MV-4-11 (cell line): Measurements from ENCODE around the gene PLSCR1.
A peak's percentile ranks its signal among the peaks of the same experiment; 100 is the strongest.
"Not testable (repeated sequence)": the region's sequence is repeated elsewhere in the genome, so short reads cannot be mapped to it uniquely, and the experiment has no call there.

Experiments used
- DNase-seq: peaks from one replicate; lab custom pipeline; 2025; lab: John Stamatoyannopoulos, UW

The PLSCR1 gene

DNA sequence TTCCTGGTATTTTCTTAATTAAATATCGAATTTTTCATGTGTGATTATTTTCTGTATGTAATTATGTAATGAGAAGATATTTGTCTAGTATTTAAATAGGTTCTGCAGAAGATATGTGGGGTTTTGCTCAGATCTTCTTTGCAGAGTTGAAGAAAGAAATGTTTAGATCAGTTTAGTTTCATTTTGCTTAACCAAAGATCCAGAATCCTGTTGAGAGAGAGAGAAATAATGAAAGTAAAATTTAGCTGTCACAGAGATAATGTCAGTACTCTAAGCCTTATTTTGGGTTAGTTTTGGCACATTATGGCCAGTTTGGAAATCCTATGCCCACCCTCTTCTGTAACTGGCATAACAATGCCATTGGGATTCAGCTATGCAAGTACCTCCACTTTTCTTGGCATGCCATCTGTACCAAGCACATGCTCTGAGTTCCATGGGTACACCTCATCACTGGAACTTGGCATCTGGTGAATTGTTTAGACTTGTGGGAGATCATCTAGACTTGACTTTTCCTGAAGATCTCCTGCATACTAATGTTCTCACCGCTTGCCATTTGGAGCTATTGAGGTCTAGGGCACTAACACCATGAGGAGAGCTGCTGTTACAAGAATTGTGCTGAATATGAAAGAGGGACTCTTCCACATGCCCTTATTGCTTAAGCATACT, 30.9 kb downstream of the PLSCR1 start:
- DNase-seq = no peak

DNA sequence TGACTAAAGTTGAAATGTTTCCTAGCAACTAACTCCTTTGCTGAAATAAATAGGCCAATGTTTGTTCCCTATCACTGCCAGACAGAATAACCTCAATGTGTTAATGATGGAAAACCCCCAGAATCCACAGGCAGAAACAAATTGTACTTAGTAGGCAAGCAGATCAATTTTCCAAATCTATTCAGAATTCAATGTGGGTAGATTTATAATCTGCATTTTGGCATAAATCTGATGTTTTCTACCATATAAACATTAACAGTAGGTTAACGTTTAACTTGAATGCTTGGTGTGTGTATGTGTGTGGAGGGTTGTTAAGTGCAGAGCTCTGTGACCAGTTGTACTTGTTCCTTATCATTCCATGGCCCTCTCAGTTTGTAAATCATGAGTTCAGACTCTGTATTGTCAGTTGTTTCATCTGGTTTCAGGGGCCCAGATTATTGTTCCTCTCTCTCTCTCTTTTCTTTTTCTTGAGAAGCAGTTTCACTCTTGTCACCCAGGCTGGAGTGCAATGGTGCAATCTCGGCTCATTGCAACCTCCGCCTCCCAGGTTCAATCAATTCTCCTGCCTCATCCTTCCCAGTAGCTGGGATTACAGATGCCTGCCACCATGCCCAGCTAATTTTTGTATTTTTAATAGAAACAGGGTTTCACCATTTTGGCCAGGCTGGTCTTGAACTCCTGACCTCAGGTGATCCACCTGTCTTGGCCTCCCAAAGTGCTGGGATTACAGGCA, 32.8 kb downstream of the PLSCR1 start:
- DNase-seq = no peak

DNA sequence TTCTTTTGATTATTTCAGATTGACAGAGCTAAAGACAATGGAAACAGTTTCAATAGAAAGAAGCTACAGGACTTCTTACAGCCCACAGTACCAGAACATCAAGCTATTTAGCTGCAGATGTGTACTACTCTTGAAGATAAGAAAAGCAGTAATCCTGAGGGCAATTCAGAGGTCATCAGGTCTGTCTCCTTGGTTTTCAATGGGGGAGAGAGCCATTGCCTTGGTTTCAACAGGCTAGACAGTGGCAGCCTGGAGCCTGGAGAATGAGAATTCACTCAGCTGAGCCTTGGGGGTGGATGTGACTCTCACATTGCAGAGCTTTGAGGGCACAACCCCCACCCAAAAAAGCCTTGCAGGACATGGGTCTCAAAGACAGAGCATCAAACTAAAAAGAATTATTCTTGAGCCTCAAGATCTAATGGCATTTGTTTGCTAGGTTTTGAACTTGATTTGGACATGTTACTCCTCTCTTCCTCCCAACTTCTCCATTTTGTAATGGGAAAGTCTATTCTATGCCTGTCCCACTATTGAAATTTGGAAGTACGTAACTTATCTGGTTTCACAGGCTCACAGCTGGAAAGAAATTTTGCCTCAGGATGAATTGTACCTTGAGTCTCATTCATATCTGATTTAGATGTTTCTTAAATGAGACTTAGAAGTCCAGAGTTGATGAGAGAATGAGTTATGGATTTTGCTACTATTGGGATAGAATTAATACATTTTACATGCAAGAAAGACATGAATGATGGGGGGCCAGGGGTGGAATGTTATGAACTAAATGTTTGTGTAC, 36.9 kb downstream of the PLSCR1 start:
- no peak for DNase-seq

DNA sequence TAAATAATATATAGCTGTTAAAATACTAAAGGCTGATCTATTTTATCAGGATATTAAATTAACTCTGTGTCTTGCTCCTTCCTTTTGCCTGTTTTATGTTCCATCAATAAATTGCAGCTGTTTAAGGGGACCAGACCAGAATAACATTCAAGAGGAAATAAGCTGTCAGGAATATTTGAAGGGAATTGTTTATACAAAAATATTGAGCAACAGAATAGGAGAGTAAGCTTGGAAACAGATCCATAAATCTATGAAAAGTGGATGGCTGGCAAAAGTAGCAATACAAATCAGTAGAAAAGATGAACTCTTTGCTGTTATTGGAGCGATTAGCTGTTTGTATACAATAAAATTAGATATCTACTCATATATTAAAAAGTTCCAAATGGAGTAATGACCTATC, 38.9 kb downstream of the PLSCR1 start:
- no peak for DNase-seq

DNA sequence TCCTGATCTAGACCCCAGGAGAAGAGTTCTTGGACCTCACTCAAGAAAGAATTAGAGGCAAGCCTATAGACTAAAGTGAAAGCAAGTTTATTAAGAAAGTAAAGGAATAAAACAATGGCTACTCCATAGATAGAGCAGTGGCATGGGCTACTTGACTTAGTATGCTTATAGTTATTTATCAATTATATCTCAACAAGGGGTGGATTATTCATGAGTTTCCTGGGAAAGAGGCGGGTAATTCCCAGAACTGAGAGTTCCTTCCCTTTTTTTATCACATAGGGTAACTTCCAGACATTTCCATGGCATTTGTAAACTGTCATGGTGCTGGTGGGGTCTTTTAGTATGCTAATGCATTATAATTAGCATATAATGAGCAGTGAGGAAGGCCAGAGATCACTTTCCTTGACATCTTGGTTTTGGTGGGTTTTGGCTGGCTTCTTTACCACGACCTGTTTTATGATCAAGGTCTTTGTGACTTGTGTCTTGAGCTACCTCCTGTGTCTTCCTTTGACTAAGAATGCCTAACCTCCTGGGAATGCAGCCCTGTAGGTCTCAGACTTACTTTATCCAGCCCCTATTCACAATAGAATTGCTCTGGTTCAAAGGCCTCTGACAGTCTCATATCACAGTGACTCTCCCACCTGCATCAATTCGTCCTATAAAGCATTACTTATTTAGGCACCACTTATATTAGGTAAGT, 39.8 kb downstream of the PLSCR1 start:
- no peak for DNase-seq

DNA sequence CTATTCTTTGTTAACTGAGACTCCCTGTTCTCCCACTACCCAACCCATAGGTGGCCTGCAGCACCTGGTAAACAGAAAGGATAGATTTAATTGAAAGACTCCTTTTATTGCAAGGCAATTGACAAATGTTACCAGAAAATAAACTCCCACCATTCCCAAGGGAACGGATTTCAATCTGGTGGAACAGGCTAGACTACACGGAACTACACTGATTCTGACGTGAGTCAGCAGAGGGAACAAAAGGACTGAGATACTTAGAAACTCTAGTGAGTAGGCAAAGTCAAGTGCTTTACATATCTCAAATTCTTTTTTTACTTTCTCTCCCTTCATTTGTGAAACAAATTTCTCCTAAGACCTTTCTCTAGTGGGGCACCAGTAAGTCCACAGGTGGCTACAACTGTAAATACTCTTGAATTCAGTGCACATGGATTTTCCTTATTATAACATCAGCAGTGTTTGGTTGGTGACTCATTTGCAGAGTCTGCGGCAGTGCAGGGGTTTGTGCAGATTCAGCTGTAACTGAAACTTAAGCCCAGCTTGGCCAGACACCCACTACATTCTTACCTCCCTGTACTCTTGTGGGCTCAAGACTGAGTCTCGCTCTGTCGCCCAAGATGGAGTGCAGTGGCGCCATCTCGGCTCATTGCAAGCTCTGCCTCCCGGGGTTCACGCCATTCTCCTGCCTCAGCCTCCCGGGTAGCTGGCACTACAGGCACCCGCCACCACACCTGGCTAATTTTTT, 40.8 kb downstream of the PLSCR1 start:
- peak; percentile 36 for DNase-seq

DNA sequence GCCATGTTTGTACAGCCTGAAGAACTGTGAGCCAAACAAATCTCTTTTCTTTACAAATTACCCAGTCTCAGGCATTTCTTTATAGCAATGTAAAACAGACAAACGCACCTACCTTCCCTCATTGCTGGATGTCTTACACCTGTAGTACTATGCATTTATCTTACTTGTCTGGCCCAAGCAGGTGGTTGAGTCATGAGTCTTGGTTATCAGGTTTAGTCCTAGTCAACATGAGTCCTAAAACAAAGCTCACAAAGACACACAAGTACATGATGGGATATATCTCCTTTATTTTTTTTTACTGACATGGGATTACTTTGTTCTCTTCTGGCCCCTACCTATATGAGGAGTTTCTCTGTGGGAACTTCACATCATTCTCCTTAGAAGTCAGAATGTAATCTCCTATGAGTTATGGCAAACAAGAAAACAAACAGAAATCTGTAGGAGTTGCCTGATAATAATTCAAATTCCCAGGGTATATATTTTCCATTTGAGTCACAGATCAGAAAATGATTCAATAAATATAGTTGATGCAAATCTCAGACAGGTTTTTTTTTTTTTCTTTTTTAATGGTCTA, 41.4 kb downstream of the PLSCR1 start:
- DNase-seq = no peak

DNA sequence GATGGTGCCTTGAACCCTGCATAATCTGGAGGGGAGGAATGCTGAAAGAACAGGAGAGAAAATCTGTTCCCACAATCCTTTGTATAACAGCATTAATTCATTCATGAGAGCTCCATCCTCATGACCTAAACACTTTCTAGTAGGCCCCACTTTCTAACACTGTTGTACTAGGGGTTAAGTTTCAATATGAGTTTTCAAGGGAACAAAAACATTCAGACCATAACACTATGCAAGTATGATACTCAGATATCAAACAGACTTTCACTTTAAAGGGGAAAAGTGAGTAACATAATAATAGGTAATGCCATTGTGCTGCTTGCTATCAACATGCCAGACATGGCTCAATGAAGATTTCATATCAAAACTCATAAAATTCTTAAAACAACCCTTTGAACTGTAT, 42.7 kb downstream of the PLSCR1 start:
- DNase-seq = no peak

DNA sequence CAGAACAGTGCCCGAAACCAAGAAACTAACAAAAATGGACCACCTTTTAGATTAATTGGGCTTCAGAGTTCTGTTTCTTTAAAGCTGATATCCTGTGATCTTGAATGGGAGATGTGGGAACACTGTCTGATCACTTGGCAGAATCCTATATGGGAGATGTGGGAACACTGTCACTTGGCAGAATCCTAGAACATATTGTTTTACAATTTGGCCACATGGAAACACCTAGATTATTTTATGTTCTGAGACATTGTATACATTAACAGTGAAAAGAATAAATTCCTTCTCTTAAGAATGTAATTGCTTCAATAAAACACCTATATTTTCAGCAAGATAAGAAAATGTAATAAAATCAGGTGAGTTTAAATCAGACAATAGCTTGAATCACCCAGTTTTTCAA, 44.7 kb downstream of the PLSCR1 start:
- no peak for DNase-seq

DNA sequence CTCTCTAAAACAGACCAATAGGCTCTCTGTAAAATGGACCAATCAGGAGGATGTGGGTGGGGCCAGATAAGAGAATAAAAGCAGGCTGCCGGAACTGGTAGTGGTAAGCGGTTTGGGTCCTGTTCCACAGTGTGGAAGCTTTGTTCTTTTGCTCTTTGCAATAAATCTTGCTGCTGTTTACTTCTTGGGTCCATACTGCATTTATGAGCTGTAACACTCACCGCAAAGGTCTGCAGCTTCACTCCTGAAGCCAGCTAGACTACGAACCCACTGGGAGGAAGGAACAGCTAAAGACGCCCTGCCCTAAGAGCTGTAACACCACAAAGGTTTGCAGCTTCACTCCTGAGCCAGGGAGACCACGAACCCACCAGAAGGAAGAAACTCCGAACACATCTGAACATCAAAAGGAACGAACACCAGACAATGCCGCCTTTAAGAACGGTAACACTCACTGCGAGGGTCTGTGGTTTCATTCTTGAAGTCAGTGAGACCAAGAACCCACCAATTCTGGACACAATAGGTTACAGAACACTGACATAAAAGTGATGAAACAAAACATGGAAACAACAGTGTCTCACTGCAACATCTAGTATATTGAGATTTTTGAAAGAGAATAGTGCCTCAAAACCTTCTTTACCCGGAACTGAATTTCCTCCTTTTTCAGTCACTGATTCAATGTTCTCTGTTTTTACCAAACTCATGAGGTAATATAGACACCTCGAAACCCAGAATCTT, 46.2 kb downstream of the PLSCR1 start:
- DNase-seq = no peak

DNA sequence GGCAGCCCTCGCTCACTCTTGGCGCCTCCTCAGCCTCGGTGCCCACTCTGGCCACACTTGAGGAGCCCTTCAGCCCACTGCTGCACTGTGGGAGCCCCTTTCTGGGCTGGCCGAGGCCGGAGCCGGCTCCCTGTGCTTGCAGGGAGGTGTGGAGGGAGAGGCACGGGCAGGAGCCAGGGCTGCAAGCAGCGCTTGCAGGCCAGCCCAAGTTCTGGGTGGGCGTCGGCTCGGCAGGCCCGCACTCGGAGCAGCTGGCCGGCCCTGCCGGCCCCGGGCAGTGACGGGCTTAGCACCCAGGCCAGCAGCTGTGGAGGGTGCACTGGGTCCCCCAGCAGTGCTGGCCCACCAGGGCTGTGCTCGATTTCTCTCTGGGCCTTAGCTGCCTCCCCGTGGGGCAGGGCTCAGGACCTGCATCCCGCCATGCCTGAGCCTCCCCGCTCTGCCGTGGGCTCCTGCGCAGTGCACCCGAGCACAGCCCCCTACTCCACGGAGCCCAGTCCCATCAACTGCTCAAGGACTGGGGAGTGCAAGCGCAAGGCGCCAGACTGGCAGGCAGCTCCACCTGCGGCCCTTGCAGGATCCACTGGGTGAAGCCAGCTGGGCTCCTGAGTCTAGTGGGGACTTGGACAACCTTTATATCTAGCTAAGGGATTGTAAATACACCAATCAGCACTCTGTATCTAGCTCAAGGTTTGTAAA, 47.1 kb downstream of the PLSCR1 start:
- DNase-seq = not testable (repeated sequence)

DNA sequence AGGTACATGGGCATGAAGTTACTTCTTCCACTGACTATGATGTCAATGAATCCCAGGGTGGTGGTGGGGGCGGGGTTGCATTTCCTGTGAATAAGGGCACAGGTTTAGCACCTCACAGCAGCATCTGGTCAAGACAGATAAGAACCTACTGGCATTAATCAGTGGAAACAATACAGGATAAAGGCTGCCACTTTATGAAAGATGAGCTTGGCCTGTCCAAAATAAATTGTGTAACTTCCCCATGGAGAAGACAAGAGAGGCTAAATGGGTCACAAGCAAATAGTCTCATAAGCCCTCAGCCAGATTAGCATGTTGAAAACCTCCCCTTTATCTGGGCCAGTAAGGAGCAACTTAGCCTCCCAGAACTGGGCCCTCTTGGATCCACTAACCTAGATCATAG, 47.7 kb downstream of the PLSCR1 start:
- DNase-seq = no peak

DNA sequence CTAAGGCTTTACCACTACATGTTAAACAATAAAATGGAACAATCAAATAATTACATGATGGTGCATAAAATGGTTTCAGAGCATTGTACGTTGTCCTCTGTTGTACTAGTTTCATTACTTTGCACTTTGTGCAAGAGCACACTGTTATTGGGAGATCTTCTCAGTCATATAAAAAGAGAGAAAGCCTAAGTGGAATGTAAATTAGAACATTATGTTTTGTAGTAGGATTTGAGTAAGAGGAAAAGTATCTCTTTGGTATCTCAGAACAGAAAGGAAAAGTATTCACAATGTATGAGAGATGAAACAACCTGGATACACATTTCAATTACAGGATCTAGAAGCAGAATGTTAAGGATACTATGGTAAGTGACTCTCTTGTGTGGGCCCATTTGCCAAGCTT, 48.2 kb downstream of the PLSCR1 start:
- no peak for DNase-seq

DNA sequence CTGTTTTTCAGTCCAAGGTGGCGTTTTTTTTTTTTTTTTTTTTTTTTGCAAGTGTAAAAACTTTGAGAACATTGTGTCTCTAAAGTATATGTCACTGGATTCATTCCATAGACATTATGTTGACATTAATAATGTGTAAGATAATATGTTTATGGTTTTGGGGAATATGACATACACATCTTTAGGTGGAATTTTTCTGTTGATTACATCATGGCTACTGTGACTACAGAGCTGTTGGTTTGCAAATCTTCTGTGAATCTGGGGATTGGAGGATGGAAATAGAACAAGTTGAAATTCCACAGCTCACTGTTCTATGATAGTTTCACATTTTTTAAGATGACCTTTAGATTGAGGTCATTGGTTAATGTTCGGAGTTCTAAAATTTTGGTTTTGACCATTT, 50.6 kb downstream of the PLSCR1 start:
- DNase-seq = no peak

DNA sequence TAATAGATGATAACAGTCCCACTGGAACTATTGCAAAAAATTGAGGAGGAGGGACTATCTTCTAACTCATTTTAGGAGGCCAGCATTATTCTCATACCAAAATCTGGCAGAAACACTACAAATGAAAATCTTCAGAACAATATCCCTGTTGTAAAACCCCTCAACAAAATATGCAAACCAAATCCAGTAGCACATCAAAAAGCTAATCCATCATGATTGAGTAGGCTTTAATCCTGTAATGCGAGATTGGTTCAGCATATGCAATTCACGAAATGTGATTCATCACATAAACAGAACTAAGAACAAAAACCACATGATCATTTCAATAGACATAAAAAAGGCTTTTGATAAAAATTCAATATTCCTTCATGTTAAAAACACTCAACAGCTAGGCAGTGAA, 51.2 kb downstream of the PLSCR1 start:
- no peak for DNase-seq

DNA sequence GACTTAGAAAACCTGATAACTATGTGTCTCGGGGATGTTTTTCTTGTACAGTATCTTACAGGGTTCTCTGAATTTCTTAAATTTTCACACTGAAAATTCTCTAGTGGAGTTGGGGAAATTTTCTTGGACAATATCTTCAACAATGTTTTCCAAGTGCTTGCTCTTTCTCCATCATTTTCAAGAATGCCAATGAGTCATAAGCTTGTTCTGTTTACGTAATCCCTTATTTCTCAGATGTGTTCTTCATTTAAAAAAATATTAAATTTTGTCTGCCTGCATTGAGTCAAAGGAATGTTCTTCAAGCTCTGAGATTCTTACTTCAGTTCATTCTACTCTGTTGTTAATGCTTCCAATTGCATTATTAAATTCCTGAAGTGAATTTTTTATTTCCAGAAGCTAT, 53.1 kb downstream of the PLSCR1 start:
- DNase-seq = no peak

DNA sequence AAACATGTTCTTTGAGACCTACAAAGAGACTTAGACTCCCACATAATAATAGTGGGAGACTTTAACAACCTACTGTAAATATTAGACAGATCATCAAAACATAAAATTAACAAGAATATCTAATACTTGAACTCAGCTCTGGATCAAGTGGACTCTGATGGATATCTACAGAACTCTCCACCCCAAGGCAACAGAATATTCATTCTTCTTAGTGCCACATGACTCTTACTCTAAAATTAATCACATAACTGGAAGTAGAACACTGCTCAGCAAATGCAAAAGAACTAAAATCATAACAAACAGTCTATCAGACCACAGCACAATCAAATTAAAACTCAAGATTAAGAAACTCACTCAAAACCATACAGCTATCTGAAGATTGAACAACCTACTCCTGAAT, 59.1 kb downstream of the PLSCR1 start:
- DNase-seq = no peak

DNA sequence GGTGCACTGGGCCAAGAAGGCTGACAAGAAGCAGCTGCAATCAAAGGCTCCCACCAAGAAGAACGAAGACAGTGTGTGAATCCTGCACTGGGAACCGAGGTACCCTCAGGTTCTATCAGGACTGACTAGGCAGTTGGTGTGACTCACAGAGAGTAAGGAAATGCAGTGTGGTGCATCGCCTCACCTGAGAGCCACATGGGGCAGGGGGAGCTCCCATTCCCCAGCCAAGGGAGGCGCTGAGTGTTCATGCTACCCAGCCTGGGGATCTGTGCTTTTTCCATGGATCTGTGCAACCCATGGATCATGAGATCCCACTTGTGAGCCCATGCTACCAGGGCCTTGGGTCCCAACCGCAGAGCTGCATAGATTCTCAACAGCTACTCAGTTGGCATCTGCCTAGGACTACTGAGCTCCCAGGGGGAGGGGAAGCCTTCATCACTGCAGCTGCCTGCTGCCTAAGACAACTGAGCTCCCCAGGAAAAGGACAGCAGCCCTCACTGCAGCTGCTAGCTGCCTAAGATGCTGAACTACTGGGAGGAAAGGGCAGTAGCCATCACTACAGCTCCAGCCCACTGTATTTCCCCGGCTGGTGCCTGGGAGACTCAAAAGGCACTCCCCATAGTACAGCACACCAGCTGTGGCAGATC, 68.2 kb downstream of the PLSCR1 start:
- no peak for DNase-seq

DNA sequence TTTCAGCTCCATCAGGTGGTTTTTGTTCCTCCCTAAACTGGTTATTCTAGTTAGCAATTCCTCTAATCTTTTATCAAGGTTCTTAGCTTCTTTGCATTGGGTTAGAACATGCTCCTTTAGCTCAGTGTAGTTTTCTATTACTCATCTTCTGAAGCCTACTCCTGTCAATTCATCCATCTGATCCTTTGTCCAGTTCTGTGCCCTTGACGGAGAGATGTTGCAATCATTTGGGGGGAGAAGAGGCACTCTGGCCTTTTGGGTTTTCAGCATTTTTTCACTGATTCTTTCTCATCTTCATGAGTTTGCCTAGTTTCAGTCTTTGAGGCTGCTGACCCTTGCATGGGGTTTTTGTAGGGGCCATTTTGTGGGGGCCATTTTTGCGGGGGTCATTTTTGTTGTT, 69.4 kb downstream of the PLSCR1 start:
- DNase-seq = not testable (repeated sequence)

DNA sequence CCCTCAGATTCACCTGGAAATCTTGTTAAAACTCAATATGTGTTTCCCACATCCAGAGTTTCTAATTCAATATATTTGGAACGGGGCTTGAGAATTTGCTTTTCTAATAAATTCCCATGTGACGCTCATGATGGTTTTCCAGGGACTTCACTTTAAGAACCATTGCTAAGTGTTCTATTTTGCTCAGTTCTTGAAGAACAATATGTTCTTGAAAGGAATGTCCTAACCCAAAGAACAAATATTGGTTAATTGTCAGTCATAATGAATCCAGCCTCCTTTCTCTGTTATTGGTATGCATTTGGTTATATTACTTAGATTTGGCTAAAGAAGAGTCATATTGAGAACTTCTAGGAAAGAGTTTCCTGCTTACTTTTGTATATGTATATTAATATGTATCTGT, 70.7 kb downstream of the PLSCR1 start:
- no peak for DNase-seq
